AG04449 (cell line): ENCODE results near the gene NATD1.
A peak's percentile ranks its signal among the peaks of the same experiment; 100 is the strongest.

ENCODE experiments used
- CTCF ChIA-PET: fragments of 350-600 bp; formaldehyde crosslinking; extraction: SDS; loops from one replicate; lab custom pipeline; 2021; ENCODE audit warnings: antibody characterized with exemption; lab: Yijun Ruan, JAX
- POLR2A ChIA-PET: fragments of 400-600, 350-600 bp; formaldehyde crosslinking; extraction: SDS; loops from one replicate; lab custom pipeline; 2020; ENCODE audit warnings: antibody characterized with exemption, inconsistent platforms; lab: Yijun Ruan, JAX
- DNase-seq: peaks from one replicate; pipeline ENCODE4 v3.0.0-alpha.2; 2010; ENCODE audit warnings: low read depth, low spot score
- H3K4me3 ChIP-seq: 2 replicates; pipeline ENCODE4 v1.5.1; 2011; ENCODE audit warnings: low read depth, mild to moderate bottlenecking, control low read depth, low read length
- CTCF ChIP-seq: IDR thresholded peaks from one replicate; pipeline ENCODE4 v1.5.1; 2011; ENCODE audit warnings: mild to moderate bottlenecking, moderate library complexity, low read length, control low read depth, inconsistent platforms; ENCODE audit not compliant: insufficient read depth; ENCODE audit errors: missing control alignments

NATD1 gene

GRCh38 chr17:21286909-21287702 is 33.9 kb upstream of the NATD1 start:
- no peak for TF ChIP-seq CTCF
- ChIA-PET CTCF (interaction anchor here (1.1 to 2.8 kb wide), 13 partner anchors 8 to 226 kb away, joined by 3 to 20 read pairs (median 4); no protein-coding TSS in a partner anchor), POLR2A (interaction anchor here (0.6 to 1.3 kb wide), 9 partner anchors 11 to 263 kb away, joined by 3 to 5 read pairs (median 3); partner anchors contain the start of gene TMEM11)
- DNase-seq = no peak
- peak overlapping the region; percentile 91 for H3K4me3 ChIP-seq

GRCh38 chr17:21286066-21286770 is 33.0 kb upstream of the NATD1 start:
- CTCF ChIA-PET = interaction anchor here (1.1 to 2.8 kb wide), 11 partner anchors 7 to 225 kb away, joined by 3 to 20 read pairs (median 5); no protein-coding TSS in a partner anchor

GRCh38 chr17:21285164-21286065 is 32.2 kb upstream of the NATD1 start:
- H3K4me3 ChIP-seq = peak overlapping the region; percentile 91
- CTCF ChIA-PET = interaction anchor here (1.1 to 2.5 kb wide), 5 partner anchors 9 to 167 kb away, joined by 4 to 15 read pairs (median 5); no protein-coding TSS in a partner anchor
- TF ChIP-seq CTCF = no peak
- no peak for DNase-seq
- POLR2A ChIA-PET = interaction anchor here (0.6 to 1.3 kb wide), 4 partner anchors 9 to 32 kb away, joined by 3 to 4 read pairs (median 3); partner anchors contain the start of gene NATD1

More at GRCh38 chr17:21286066-21286770, 33.0 kb upstream of the NATD1 start:
- H3K4me3 ChIP-seq = peak overlapping the region; percentile 91
- POLR2A ChIA-PET = interaction anchor here (0.6 to 1.3 kb wide), 11 partner anchors 10 to 264 kb away, joined by 3 to 5 read pairs (median 3); partner anchors contain the start of genes NATD1 and TMEM11
- peak; percentile 98 for DNase-seq
- no peak for TF ChIP-seq CTCF

- ChIA-PET CTCF (interaction anchor here (1.5 to 6.1 kb wide), 6 partner anchors 9 to 228 kb away, joined by 4 to 64 read pairs (median 12); partner anchors contain the start of gene DHRS7B), POLR2A (interaction anchor here (0.9 to 1.0 kb wide), 2 partner anchors 8 to 227 kb away, joined by 3 read pairs; no protein-coding TSS in a partner anchor)
- TF ChIP-seq CTCF = no peak
These were observed 31.3 kb upstream of the NATD1 start, which contains the start of gene MAP2K3 for GRCh38 chr17:21284319-21285163. MAP2K3 (plus strand) TSS chr17:21284711; CDS start chr17:21284921, 210 bp downstream.

More at GRCh38 chr17:21284319-21285163, 31.3 kb upstream of the NATD1 start, which contains the start of gene MAP2K3:
- peak within 1 kb of the TSS; percentile 91 for H3K4me3 ChIP-seq
- DNase-seq = peak; percentile 96
